ENCODE data around the gene COX19. TPM values are rescaled to one million over a fixed set of nuclear protein-coding genes. Genes with fewer than 3 reads are reported as not detected.
"Not testable (repeated sequence)": the region's sequence is repeated elsewhere in the genome, so short reads cannot be mapped to it uniquely, and the experiment has no call there.

The COX19 gene
- polyA plus RNA-seq, 5 donors = 12.6 to 17.5 (median 14.7) TPM

DNA sequence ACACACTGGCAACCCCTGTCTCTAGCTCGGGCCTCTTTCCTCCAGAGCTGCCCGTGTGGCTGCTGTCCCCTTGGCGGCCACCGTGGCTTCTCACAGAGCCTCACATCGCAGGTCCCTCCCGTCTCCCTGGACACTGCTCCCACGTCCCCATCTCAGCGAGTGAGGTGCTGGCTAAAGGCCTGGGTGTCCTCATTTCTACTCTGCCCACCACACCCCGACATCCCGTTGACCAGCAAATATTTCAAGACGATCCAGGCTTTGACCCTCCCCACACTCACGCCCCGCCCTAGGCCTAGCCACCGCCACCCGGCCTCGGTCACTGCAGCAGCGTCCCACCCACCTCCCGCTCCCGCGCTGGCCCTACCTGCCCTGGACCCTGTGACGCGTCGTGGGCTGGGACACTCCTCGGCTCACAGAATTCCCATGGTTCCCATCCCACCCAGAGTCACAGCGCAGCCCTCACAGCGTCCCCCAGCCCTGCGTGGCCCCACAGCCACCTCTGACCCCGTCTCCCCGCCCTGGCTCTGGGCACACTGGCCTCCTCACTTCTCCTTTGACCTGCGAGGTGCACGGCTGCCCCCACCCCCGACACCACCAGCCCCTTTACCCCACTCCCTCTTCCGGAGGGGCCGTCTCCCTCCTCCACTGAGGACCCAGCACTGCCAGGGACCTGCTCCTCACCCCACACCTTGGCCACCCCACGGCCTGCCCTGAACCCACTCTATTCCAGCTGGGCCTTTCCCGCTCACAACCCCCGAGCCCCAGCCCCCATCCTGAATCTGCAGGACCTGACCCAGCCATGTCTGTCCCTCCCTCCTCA, 27.7 kb downstream of the COX19 start:
- DNase-seq = no peak

DNA sequence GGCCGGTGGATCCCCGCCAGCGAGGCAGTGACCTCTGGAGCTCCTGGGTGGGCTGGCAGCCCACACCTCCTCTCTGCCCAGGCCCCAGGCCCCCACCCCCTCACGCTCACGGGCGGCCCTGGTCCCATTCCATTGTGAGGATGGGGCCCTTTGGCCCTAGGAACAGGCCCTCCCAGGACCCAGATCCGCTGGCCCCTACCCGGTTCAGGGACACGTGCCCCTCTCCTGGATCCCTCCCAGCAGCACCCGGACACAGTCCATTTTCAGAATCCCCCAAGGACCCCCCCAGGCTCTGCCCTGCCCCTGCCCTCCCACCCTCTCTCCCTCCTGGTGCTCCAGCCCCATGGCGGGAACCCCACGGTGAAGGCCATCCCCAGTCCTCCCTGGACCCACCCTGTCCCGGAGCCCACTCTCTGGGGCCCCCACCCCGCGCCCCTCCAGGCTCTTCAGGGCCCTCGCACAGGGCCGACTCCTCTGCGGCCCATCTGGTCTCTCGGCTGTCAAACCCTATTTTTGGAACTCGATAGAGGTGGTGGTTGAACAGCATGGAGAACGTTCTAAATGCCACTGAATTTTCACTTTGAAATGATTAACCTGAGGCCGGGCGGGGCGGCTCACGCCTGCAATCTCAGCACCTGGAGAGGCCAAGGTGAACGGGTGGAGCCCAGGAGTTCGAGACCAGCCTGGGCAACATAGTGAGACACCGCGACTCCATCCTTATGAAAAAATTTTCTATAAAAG, 28.9 kb downstream of the COX19 start:
- DNase-seq = no peak

DNA sequence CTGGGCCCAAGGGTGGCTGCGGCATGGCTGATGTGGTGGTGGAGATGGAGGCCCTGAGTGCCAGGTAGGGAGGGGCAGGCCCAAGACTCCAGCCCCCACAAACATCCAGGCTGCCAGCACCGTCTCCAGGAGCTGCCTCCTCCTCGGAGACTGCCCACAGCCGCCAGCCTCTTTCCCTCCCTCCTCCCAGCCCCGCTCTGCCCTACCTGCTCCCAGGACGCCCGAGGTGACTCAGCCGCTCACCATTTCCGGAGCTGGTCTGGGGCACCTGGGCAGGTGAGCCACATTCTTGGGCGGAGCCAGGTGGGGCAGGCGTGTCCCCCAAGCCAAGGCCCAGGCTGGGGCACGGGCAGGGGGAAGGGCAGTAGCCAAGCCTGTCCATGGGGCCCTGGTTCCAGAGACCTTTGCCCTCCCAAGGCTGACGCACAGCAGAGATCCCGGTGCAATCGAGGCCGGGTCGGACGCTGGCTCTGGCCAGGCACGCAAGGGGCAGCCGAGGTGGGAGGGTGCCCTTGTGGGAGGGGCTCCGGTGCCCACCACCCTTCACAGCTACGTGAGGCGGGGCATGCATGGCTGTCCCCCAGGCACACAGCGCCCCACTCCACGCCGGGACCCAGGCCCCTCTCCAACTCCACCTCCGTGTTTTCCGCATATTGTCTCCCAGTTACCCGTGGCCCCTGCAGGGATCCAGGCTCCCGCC, 29.6 kb downstream of the COX19 start:
- peak in 1 of 2 donors; percentile 45 for DNase-seq

DNA sequence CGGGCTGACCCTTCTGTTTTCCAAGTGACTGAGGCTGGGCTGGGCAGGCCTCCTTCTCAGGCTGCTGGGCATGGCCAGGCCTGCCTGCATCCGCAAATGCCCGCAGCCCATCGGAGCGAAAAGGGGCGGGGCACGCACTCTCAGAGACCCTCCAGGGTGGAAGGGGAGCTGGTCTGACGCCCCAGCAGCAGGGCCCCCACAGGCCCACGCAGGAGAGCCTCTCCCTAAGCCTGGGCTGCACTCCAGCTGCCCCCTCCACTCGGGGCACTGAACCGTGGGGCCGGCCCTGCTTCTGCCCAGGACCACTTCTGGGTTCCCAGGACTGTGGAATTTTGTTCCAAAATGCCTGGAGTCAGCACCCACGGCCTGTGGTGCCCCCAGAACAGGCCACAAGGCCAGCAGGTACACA, 30.2 kb downstream of the COX19 start:
- no peak for DNase-seq

DNA sequence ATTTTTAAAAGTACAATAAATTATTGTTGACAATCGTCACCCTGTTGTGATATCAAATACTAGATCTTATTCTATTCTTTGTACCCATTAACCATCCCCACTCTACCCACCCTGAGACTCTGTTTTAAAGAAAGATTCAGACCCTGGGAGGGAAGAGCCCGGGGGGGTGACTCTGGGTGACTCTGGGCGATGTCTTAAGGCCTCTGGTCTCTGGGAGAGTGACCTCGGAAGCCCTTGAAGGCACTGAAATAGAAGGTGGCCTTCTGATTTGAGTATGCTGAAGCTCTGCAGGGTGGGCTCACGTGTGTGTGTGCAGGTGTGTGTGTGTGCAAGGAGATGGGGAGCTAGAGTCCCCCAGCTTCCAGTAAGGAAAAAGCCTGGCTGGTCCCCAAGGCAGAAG, 30.6 kb downstream of the COX19 start:
- DNase-seq = no peak

DNA sequence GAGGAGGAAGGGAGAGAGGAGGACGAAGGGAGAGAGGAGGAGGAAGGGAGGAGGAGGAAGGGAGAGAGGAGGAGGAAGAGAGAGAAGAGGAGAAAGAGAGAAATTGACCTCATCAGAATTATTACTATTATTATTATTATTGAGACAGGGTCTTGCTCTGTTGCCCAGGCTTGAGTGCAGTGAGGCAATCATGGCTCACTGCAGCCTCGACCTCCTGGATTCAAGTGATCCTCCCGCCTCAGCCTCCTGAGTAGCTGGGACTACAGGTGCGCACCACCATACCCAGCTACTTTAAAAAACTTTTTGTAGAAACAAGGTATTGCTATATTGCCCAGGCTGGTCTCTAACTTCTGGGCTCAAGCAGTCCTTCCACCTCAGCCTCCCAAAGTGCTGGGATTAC, 31.6 kb downstream of the COX19 start:
- not testable (repeated sequence) for DNase-seq

DNA sequence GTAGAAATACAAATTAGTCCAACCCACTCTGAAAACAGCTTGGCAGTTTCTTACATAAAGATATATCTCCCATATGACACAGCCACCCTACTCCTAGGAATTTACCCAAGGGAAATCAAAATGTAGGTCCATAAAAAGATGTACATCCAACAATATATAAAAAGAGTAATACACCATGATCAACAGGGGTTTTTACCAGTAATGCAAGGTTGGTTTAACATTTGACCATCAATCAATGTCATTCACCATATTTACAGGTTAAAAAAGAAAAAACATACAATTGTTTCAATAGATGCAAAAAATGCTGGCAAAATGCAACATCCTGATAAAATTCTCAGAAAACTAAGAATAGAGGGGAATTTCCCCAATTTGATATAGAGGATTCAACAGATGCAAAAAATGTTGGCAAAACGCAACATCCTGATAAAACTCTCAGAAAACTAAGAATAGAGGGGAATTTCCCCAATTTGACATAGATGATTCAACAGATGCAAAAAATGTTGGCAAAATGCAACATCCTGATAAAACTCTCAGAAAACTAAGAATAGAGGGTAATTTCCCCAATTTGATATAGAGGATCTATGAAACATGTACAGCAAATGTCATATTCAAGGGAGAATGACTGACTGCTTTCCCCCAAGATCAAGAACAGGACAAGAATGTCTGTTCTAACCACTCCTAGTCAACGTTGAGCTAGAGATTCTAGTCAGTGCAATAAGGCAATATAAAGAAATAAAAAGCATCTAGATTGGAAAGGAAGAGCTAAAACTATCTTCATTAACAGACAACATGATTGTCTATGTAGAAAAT, 34.5 kb downstream of the COX19 start:
- DNase-seq = no peak

DNA sequence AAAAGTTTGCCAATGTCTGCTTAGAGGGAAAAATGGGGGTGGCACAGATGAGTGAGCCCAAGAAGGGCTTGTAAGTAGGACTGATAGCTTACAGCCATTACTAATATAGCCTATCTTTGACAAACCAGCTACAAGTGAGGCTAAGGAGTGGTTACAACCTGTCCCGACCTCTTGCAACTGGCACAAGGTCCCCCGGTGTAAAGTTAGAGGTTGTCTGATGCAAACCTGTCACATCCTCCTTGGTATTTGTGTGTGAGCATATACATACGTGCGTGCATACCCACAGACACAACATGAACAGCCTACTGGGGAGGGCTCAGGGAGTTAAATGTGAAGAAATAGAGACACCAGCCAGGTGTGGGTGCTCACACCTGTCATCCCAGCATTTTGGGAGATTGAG, 35.5 kb downstream of the COX19 start:
- DNase-seq = no peak

DNA sequence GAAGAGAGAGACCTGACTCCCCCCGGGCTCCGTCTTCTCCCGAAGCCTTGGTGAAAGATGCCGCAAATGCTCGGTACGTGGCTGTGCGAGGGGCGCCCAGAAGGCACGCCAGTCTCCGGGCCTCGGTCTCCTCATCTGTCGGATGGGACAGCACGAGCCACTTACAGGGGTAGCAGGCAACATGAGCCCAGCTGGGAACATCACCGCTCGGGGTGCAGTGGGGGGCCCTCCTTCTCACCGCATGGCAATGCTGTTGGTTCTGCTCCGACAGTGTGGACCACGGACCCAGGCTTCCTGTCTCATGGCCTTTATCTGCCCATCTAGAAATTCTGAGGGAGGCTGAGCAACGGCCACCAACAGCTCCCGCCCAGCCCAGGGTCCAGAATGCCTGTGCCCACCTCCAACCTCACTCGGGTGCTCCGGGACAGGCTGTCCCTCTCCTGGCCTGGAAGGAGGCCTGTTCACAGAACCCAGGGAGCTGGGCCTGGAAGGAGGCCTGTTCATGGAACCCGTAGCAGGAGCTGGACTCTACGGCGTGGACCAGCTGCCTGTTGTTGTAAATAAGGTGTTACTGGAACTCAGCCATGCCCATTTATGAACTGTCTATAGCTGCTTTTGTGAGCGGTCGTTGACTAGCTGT, 36.7 kb downstream of the COX19 start:
- DNase-seq = no peak

DNA sequence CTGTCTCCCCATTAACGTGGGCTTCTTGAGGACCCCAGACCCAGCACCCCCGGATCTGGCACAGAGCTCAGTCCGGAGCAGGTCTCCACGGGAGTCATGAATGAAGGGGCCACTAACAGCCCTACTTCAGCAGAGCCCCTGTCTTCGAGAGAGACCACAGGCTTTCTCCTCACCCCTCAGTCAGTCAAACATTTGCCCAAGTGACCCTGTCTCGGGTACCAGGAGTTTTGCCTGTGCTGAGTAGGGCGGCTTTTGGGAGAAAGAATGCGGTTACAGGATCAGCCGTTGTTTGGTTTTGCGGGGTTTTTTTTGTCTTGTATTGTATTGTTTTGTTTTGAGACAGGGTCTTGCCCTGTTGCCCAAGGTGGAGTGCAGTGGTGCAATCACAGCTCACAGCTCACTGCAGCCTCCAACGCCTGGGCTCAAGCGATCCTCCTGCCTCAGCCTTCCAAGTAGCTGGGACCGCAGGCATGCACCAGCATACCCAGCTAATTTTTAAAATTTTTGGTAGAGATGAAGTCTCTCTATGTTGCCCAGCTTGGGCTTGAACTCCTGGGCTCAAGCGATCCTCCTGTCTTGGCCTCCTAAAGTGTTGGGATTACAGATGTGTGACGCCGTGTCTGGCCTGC, 37.4 kb downstream of the COX19 start:
- no peak for DNase-seq

DNA sequence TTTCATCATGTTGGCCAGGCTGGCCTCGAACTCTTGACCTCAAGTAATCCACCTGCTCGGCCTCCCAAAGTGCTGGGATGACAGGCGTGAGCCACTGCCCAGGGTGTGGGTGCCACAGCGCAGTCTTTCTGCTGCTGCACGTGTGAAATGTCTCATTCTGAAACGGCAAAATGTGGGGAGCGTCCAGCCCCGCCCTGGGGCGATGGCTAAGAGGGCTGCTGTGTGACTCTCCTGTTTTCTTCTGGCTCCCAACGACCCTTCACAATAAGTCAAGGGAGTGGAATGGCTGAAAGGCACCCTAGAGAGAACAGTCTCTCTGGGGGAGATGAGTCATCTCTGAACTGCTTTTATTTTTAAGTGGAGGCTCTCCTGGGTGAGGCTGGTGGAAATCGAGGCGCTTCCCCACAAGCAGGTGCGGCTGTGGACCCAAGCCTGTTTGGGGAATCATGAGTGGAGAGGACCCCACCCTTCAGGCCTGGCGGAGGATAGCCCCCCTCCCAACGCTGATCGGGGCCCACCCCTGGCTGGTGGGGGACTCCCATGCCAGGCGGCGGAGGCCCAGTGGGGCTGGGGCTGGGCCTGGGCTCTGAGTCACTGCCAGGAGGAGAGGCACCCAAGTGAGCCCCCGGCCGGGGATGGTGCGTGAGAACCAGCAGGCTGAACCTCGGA, 38.8 kb downstream of the COX19 start:
- DNase-seq = no peak

DNA sequence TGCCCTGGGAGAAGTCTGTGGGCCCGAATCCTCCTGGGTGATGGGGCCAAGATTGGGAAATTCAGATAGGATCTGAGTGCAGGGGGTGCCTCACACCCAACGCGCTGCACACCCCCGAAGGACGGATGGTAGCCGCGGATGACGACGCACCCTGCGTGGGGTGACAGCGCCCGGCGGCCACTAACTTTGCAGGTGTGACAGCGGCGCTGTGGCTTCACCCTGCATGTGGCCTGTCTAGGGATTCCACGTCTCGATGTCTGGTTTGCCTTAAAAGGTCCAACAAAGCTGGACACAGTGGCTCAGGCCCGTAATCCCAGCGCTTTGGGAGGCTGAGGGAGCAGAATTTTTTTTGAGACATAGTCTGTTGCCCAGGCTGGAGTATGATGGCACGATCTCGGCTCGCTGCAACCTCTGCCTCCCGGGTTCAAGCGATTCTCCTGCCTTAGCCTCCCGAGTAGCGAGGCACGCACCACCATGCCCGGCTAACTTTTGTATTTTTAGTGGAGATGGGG, 39.4 kb downstream of the COX19 start:
- no peak for DNase-seq

DNA sequence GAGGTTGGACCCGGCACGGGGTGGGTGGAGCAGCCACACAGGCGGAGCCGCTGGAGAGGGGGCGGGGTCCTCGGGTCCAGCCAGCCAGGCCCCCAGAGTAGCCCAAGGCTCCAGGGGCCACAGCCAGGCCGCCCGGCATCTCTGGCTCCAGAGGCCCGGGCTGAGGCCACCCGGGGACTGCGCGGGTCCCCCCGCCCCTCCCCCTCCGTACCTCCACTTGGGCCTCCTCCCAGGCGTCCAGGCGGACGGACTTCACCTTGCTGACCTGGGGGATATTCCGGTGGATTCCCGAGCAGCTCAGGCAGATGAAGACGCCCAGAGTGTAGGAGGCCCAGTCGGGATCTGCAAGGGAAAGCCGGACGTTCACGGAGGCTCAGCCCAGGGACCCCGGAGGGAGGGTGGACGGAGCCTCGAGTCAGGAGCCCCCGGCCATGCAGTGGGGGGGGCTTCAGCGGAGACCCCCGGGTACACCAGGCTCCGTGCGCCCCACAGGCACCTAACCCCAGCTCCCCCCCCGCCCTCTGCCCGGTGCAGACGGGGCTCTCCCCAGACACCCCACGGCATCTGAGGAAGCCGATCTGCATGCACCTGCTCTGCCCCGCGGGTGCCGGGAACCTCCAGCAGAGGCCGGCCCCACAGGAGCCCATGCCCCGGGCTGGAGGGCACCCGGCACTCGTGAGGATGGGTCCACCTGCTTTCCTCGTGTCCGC, 40.0 kb downstream of the COX19 start:
- DNase-seq = no peak

DNA sequence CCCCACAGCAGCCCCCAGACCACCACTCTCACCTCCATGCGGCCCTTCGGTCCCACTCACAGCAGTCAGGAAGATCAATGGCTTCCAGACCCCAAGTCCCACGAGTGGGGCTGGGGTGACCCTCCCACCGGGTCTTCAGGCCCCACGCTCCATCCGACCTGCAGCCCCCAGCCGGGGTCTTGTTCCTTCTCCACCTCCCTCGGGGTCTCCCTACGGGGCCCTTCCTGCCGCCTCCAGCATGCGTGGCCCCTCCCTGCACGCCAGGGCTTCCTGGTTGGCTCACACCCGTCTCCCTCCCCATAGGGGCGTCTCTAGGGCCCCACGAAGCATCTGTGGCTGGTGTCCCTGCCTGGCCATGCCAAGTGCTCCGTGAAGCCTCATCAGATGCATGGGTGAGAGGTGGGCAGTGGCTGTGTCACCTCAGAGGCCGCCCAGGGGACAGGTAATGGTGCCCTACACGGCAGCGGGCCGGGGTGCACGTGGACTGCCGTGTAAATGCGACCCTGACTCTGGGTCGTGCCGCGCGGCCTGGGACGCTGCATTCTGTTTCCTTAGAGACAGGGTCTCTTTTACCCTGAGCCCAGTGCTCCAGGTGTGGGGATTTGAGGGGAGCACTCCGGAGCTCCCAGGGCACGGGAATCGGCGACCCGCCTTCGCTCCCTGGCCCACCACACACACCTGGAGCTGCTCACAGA, 40.7 kb downstream of the COX19 start:
- no peak for DNase-seq

DNA sequence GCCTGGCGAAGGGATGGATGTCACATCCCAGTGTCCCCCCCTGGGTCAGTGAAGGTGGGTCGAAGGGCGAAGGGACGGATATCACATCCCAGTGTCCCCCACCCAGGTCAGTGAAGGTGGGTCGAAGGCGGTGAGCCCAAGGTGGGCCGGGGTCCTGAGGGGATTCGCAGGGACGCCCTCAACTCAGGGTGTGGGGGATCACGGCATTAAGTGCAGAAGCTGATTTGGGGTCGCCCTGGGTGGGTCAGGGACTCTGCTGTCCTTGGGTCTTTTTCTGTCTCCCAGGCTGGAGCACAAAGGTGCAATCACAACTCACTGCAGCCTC, 42.7 kb downstream of the COX19 start:
- DNase-seq = no peak

DNA sequence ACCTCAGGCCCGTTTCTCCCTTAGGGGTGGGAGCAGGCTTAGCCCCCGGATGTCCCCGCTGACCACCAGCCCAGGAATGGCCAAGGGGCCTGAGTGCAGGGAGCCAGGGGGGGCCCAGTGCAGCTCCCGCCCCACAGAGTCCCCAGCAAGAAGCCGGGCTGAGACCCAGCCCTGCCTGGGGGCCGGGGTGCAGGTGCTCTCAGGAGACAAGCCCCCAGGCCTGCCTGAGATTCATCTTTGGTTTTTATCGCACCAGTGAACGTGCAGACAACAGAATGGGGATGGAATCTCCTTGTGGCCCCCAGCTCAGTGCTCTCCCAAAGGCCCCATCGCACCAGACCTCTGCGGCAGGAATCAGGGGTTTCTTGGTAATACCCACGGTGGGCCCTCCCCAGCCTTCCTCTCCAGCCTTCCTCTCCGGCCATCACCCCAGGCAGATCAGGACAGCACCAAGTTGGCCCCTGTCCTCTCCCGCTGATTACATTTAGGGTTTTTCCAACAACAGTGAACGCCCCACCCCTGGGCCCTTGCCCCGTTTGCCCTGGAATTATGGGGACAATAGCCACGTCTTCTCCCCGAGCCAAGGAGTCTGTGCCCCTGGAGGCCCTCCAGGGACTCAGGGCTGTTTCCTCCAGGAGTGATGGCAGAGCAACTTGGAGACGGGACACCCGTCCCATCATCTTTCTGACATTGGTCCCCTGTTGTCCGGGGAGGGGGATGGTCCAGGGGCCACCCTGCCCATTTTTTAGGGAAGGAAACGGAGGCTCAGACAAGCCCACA, 43.3 kb downstream of the COX19 start:
- no peak for DNase-seq

DNA sequence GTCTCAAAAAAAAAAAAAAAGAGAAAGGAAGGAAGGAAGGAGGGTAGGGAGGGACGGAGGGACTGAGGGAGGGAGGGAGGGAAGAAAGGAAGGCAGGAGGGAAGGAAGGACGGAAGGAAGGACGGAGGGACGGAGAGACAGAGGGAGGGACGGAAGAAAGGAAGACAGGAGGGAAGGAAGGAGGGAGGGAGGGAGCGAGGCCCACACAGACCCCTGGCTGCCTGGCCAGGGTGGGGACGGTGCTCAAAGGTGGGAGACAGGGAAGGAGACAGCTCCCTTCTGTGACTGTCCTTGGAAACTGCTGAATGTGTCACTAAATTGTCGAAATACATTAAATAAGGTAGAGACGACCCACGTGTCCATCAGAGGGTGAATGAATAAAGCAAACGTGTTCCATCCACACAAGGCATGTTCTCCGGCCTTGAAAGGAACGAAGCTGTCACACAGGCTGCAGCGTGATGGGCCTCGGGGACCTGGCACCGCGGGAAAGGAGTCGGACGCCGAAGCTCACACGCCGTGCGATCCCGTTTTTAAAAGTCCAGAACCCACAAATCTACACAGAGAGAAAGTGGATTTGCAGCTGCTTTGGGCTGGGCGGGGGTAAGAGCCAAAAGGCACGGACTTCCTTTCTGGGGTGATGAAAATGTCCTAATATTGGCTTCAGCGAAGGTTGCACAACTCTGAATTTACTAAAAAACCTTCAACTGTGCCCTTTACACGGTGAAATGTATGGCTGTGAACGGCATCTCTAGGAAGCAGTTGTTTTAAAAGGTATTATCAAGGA, 44.2 kb downstream of the COX19 start:
- no peak for DNase-seq
